ENCODE data around the gene SH3PXD2A. TPM values are rescaled to one million over a fixed set of nuclear protein-coding genes. Genes with fewer than 3 reads are reported as not detected.

Gene SH3PXD2A
- total and polyA plus RNA-seq, 9 of the 15 experiments (the other 6 are each of a cell fraction or from before 2014, with no cell fraction given), result 0.41 to 9.3 (median 2.5) TPM

GRCh38 chr10:103669944-103670343 lies 185.4 kb downstream of the SH3PXD2A start:
- Histone ChIP-seq H3K27me3 (ENCODE audit: control insufficient read depth in 2 of 2, insufficient read depth in 2 of 2, low read length in 2 of 2) (no peaks in the 10 kb centered on the region), H3K4me1 (replicated peaks in 1 of 2; ENCODE audit: control insufficient read depth in 2 of 2, insufficient read depth in 2 of 2, low read length in 2 of 2) (peaks cover 14 to 33% of the 10 kb centered on the region in 2 experiments), H3K9me3 (replicated peaks; ENCODE audit: control insufficient read depth, insufficient read depth, low read depth, low read length) (no peaks in the 10 kb centered on the region), H2AFZ (ENCODE audit: low read depth, low read length) (no peak overlapping the region), H3K79me2 (ENCODE audit: control insufficient read depth, insufficient read depth, low read length) (peaks cover 35% of the 10 kb centered on the region), H3K4me2 (ENCODE audit: insufficient read depth, low read length) (no peak overlapping the region), H4K20me1 (replicated peaks; ENCODE audit: control insufficient read depth, insufficient read depth, low read length) (no peaks in the 10 kb centered on the region), H3K36me3 (ENCODE audit: control insufficient read depth, insufficient read depth, low read length) (peaks cover 10% of the 10 kb centered on the region; the same call in 1 of the 3 replicates), H3K9me1 (ENCODE audit: control insufficient read depth, insufficient read depth, low read length) (no peaks in the 10 kb centered on the region), H3K27ac (ENCODE audit: extremely low read depth, low read depth, low read length) (no peak overlapping the region), H3K9ac (ENCODE audit: insufficient read depth in 1 of 2, low read depth in 2 of 2, low read length in 2 of 2) (no peak overlapping the region), H3K4me3 (no peak overlapping the region)
- in situ Hi-C loops (cut with MboI) (no loop called here), intact Hi-C loops (cut with micrococcal nuclease) (loop anchor here (5.0 kb wide), 1 partner anchor 53 kb away; no protein-coding TSS in a partner anchor)
- ATAC-seq (no peak), DNase-seq (ENCODE audit: extremely low read depth in 1 of 4, low spot score in 3 of 4) (no peak), FAIRE-seq (no peak)
- ChIA-PET POLR2A (no interaction called here), CTCF (ENCODE audit: low intra/inter-chr PET ratio) (no interaction called here)
- TF ChIP-seq SIX5 (IDR thresholded peaks at IDR 0.05; ENCODE audit: borderline replicate concordance in 1 of 2, insufficient read depth in 1 of 2, low read depth in 1 of 2, low read length in 2 of 2) (no peak), ZKSCAN8 (CRISPR knock-in tag; IDR thresholded peaks at IDR 0.05) (no peak), SMARCA4 (IDR thresholded peaks at IDR 0.05) (no peak), HNRNPH1 (optimal IDR thresholded peaks at IDR 0.05; ENCODE audit: low read depth, low read length) (no peak), RBM25 (IDR thresholded peaks at IDR 0.05; ENCODE audit: low read depth, low read length, severe bottlenecking) (peak; percentile 28), FOS (IDR thresholded peaks at IDR 0.05; ENCODE audit: extremely low read depth, insufficient read length) (no peak), ZNF280A (IDR thresholded peaks at IDR 0.05; ENCODE audit: low read depth, partially characterized antibody) (no peak)
- BruUV-seq (replicated peaks), result no TSS peak
- 83% methylated on average over 2 of the region's 2 CpGs for WGBS (ENCODE audit: insufficient coverage, low coverage, missing lambda C conversion rate)

All from K562 (cell line).